ENCODE data around the gene CCBE1.
A peak's percentile ranks its signal among the peaks of the same experiment; 100 is the strongest.

The CCBE1 gene

DNA sequence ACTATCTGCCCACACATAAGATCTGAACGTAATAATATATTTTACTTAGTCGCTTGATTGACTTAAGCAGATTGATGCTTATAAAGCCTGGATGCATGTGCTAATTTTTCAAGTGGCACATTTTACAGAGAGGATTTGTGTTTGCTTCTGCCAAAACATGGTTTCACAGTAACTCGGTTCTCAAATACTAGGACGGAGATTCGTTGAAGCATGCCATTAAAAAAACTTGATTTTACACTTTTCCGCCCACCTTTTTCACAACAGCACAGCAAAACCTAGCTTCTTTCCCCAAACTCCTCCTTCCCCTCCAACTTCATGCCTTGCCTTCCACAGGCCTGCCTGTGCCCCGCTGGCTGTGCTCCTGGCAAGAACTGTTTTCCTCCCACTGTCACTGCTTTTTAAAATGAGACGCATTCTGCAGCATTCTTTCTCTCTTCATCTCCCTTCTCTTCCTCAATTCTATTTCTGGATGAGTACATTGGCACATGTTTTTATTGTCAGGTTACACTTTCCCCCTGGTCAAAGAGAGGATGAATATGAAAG is 283.0 kb downstream of the CCBE1 start:
- no peak for DNase-seq (ENCODE audit: low read depth in 2 of 3, low spot score in 2 of 3)

DNA sequence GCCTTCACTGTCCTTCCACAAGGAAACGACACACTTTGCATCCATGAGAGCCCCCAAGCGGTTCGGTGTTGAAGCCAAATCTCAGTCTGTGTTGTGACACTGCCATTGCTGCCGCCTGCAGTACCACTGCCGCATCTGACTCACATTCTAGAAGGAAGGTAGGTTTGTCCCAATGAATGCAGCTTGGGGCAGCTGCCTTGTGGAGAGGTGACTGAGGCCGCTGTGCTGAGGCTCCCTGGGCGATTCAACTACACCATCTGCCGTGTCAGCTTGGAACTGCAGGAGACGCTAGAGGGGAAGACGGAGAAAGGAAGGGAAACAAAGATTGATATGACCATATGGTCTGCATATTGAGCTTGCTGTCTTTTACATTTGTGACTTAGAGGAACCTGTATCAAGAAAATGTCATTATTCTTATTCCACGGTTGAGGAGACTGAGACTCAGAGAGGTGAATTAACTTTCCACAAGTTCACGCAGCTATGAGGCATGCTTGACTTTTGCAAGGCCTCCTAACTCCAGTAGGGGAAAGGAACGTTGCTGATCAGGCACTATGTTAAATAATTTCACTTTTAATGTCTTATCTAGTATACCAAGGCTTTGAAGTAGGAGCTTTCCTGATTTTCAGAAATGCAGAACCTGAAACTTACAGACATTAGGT is 294.7 kb downstream of the CCBE1 start:
- peak; percentile 33 to 60 (median 42) for DNase-seq (ENCODE audit: low read depth in 2 of 3, low spot score in 2 of 3)

DNA sequence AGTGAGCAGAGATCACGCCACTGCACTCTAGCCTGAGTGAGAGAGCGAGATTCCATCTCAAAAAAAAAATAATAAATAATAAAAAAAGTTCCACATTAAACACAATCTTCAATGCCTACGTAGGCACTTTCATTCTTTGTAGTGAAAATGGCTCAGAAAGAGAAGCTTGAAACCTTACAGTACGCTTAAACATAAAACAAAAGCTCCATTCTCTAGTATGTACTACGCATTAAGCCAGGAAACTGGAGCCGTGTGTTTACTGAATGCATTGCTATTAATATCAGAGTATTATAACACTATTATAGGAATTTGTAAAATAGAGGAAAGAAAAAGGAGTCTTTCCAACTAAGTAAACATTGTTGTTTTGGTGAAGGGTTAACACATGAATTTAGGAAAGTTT is 296.8 kb downstream of the CCBE1 start:
- no peak for DNase-seq (ENCODE audit: low read depth in 2 of 3, low spot score in 2 of 3)

DNA sequence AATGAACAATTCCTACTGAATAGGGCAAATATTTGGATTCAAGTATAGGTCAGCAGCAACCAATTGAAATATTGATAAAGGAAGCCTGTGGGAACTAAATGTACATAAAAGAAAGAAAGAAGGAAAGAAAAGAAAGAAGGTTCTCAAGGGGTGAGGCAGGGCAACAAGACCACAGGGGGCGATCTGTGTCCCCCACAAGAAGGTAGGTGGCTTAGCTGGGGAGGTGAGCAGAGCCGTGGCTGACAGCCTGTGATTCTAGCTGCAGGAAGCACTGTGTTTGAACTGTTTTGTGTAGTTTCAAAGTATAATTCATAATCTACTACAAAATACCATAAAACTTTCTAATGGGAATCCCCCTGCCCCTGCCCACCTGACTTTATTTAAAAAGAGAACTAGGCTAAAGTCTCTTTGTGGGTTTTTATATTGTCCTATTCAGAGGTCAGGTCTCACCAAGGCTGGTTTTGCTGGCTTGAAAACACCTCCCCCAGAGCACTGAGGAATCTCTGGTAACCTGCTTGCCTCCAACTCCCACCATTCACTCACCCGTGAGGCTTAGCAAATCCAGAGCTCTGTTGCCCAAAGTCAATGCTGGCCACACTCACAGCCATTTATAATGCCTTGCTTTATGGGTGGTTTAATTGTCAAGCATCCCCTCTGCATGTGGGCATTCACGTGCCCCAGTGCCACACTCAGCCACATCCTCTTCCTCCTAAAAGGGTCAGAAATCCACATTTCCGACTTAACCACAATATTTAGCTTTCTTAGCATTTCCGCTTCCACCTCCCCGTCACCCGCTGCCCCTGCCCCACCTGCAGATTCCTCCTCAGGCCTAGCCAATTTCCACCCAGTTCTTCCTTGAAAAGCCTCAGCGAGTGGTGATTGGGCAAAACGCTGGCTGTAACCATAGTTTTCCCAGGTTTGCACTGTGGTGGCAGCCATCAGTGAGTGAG is 301.7 kb downstream of the CCBE1 start:
- DNase-seq (ENCODE audit: low read depth in 2 of 3, low spot score in 2 of 3), result no peak

- DNase-seq (ENCODE audit: low read depth in 2 of 3, low spot score in 2 of 3), result no peak
These were observed 303.8 kb downstream of the CCBE1 start for GRCh38 chr18:59393381-59393780.

DNA sequence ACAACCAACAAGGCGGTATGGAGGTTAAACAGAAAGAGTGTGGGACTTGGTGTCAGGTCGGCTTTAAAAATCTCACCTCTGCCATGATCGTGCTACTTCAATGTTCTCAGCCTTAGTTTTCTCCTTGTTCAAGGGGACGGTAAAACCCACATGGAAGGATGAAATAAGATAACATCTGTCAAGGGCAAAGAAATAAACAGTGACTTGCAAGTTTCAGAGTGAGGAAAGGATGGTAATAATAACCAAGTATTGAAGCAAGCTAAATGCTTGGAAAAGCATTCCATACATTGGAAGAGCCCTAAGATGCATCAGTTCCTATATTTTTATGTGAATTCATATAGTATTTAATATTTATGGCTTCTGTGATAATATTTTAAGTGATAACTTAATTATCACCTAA is 308.4 kb downstream of the CCBE1 start:
- no peak for DNase-seq (ENCODE audit: low read depth in 2 of 3, low spot score in 2 of 3)

DNA sequence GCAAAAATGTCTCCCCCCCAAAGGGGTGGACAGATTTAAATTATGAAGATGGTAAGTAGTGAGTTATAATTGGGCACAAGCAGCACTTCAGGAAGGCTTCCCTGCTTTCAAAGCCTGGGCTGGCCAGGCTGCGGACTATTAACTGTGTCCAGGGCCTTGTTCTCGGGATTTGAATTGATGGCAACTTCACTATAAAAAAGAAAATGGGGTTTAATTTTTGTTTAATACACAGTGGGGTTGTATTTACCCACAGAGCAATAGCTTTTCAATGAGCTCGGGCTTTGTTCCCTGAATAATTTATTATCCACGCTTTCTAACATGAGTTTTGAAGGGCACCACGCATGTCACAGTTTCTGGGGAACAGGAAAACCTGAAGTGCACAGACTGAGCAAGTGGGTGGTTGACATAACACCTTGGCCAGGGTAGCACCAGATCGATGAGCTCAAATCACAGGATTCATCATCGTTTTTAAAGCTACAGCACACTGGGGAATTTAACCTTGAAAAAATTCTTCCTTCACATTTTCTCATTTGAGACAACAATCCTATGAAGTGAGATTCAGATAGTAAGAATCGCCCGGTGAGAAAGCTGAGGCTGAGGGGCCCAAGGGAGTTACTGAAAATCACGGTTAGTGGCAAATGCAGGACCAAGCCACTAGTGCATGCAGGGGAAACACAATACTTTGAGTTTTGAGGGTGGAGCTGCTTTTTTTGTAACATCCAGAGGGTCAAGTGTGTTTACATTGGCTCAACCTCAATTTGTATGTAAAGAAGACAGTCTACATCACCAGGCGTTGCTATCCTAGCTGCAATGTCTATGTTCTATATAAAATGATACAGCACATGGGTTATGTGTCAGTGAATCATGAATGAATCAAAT is 309.3 kb downstream of the CCBE1 start:
- DNase-seq (ENCODE audit: low read depth in 2 of 3, low spot score in 2 of 3), result no peak

DNA sequence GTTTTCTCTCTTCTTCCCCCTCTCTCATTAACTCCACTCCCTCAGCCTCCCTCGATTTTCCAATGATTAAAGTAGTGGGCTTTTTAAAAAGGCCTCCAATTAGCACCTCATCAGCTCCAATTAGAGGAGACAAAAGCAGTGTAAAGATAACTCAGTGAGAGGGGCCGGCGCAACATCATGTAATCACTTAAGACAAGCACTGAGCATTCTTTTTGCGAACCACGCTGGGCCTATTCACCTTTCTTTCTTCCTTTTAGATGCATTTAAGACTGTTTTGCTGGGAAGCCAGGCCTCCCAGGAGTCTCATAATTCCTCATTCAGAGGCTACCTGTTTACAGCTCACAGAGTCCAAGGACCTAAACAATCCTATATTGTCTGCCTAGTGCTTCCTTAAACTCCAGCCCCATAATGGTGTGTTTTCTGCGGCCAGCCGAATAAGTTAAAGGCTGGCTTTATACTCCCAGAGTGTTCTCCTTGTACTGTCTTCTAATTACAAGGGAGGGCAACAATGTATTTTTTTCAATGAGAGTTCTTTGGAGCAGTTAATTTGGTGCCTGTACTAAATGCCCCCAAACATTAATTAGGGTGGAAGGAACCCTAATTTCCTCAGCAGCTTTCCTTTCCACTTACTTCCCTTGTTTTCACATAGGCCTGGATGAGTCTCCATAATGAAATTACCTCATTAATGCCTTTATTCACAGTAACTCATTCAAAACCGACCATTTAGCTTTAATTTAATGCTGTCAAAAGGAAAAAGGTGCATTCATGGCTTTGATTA is 310.1 kb downstream of the CCBE1 start:
- no peak for DNase-seq (ENCODE audit: low read depth in 2 of 3, low spot score in 2 of 3)

GRCh38 chr18:59385191-59385590 is 312.0 kb downstream of the CCBE1 start:
- DNase-seq (ENCODE audit: low read depth in 2 of 3, low spot score in 2 of 3), result no peak

- no peak for DNase-seq (ENCODE audit: low read depth in 2 of 3, low spot score in 2 of 3)
These were observed 313.4 kb downstream of the CCBE1 start for GRCh38 chr18:59383851-59384250.

DNA sequence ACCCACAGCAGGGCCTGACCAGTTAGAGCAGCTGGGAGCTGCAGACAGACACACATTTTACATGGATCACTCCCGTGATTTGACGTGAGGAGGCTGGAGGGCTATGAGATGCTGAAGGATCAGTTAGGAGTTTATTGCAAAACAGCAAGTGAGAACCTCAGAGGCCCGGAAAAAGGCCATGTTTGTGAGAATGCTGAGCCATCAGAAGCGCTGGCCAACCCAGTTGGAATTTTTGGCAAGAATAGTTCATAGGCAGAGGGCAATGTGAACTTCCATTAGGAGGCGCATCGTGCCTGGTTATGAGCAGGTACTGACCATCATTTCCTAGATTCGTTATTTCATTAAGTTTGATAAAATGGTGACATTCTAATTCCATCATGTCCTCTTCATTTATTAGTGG is 314.8 kb downstream of the CCBE1 start:
- DNase-seq (ENCODE audit: low read depth in 2 of 3, low spot score in 2 of 3), result no peak

DNA sequence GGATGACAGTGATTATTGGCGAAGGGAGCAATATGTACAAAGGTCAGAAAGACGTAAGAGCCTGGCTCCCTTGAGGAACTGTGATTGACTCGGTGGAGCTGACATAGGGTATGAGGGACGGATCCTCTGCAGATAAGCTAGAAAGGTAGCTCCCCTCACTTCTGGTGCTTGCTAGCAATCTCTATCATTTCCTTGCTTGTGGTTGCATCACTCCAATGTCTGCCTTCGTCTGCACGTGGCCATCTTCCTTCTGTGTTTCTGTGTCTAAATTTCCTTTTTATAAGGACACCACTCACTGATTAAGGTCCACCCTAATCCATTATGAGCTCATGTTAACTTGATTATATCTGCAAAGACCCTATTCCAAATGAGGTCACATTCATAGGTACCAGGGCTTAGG is 315.3 kb downstream of the CCBE1 start:
- DNase-seq (ENCODE audit: low read depth in 2 of 3, low spot score in 2 of 3), result no peak

All from activated CD8-positive, alpha-beta memory T cell treated with anti-CD3 and anti-CD28 coated beads for 48 hours (primary cell).